H9 (cell line): ENCODE results near the gene MINAR1. TPM values are rescaled to one million over a fixed set of nuclear protein-coding genes. Genes with fewer than 3 reads are reported as not detected.

ENCODE experiments used
- DNase-seq: peaks from one replicate; pipeline ENCODE4 v3.0.0-alpha.2; 2017
- H2AFZ ChIP-seq: one replicate; pipeline ENCODE4 v1.6.1; 2013; ENCODE audit warnings: mild to moderate bottlenecking, low read length, control low read depth, moderate library complexity
- H2AK5ac ChIP-seq: 2 replicates; pipeline ENCODE4 v1.6.1; 2013; ENCODE audit warnings: low read length, control low read depth, mixed read lengths; ENCODE audit not compliant: insufficient read length
- H2BK120ac ChIP-seq: one replicate; pipeline ENCODE4 v1.6.1; 2013; ENCODE audit warnings: low read depth, mild to moderate bottlenecking, low read length, control low read depth, inconsistent platforms; ENCODE audit not compliant: poor library complexity, severe bottlenecking
- H2BK12ac ChIP-seq: 2 replicates; pipeline ENCODE4 v1.6.1; 2013; ENCODE audit warnings: low read length, control low read depth, mixed read lengths, low read depth; ENCODE audit not compliant: insufficient read length
- H2BK15ac ChIP-seq: 2 replicates; pipeline ENCODE4 v1.6.1; 2013; ENCODE audit warnings: low read depth, low read length, control low read depth
- H2BK20ac ChIP-seq: one replicate; pipeline ENCODE4 v1.6.1; 2013; ENCODE audit warnings: low read depth, mild to moderate bottlenecking, low read length, control low read depth, inconsistent platforms; ENCODE audit not compliant: poor library complexity, severe bottlenecking
- H2BK5ac ChIP-seq: 2 replicates; pipeline ENCODE4 v1.6.1; 2013; ENCODE audit warnings: low read length, control low read depth, mixed read lengths; ENCODE audit not compliant: insufficient read length
- H3K14ac ChIP-seq: 2 replicates; pipeline ENCODE4 v1.6.1; 2013; ENCODE audit warnings: low read length, control low read depth; ENCODE audit not compliant: insufficient read depth
- H3K18ac ChIP-seq: 2 replicates; pipeline ENCODE4 v1.6.1; 2013; ENCODE audit warnings: low read depth, mild to moderate bottlenecking, mixed read lengths, low read length, control low read depth; ENCODE audit not compliant: insufficient read length
- H3K23ac ChIP-seq: 2 replicates; pipeline ENCODE4 v1.6.1; 2013; ENCODE audit warnings: low read length, control low read depth, mixed read lengths, low read depth; ENCODE audit not compliant: insufficient read length
- H3K23me2 ChIP-seq: 2 replicates; pipeline ENCODE4 v1.6.1; 2013; ENCODE audit warnings: low read depth, mild to moderate bottlenecking, mixed read lengths, low read length, control low read depth; ENCODE audit not compliant: insufficient read length, poor library complexity, severe bottlenecking
- H3K27ac ChIP-seq: 2 replicates; pipeline ENCODE4 v1.5.1; 2013; ENCODE audit warnings: low read length, control low read depth, mixed read lengths, low read depth; ENCODE audit not compliant: insufficient read length
- H3K27me3 ChIP-seq: 2 replicates; pipeline ENCODE4 v1.6.1; 2013; ENCODE audit warnings: low read length, control low read depth, inconsistent platforms; ENCODE audit not compliant: insufficient read depth
- H3K4ac ChIP-seq: 2 replicates; pipeline ENCODE4 v1.6.1; 2013; ENCODE audit warnings: low read depth, mild to moderate bottlenecking, control low read depth, inconsistent platforms, low read length, moderate library complexity
- H3K4me1 ChIP-seq: 2 replicates; pipeline ENCODE4 v1.6.1; 2013; ENCODE audit warnings: low read length, control low read depth, inconsistent platforms; ENCODE audit not compliant: insufficient read depth
- H3K4me2 ChIP-seq: 2 replicates; pipeline ENCODE4 v1.6.1; 2013; ENCODE audit warnings: low read length, control low read depth, mixed read lengths; ENCODE audit not compliant: insufficient read length, insufficient read depth
- H3K56ac ChIP-seq: 2 replicates; pipeline ENCODE4 v1.6.1; 2013; ENCODE audit warnings: low read depth, mild to moderate bottlenecking, mixed read lengths, low read length, control low read depth; ENCODE audit not compliant: insufficient read length
- H3K79me1 ChIP-seq: 2 replicates; pipeline ENCODE4 v1.6.1; 2013; ENCODE audit warnings: low read depth, mild to moderate bottlenecking, moderate library complexity, low read length, control low read depth, inconsistent platforms; ENCODE audit not compliant: insufficient read depth, poor library complexity, severe bottlenecking
- H3K79me2 ChIP-seq: 2 replicates; pipeline ENCODE4 v1.6.1; 2013; ENCODE audit warnings: low read length, control low read depth, inconsistent platforms; ENCODE audit not compliant: insufficient read depth
- H3K9ac ChIP-seq: 2 replicates; pipeline ENCODE4 v1.6.1; 2013; ENCODE audit warnings: low read length, control low read depth, mixed read lengths; ENCODE audit not compliant: insufficient read length; ENCODE audit errors: extremely low read depth
- H3K9me3 ChIP-seq: one replicate; pipeline ENCODE4 v1.6.1; 2013; ENCODE audit warnings: low read depth, low read length, inconsistent platforms; ENCODE audit not compliant: control insufficient read depth
- H3T11ph ChIP-seq: one replicate; pipeline ENCODE4 v1.6.1; 2013; ENCODE audit warnings: mild to moderate bottlenecking, low read length, control low read depth, inconsistent platforms
- H4K20me1 ChIP-seq: one replicate; pipeline ENCODE4 v1.6.1; 2013; ENCODE audit not compliant: control insufficient read depth, insufficient read length, insufficient read depth
- H4K5ac ChIP-seq: 2 replicates; pipeline ENCODE4 v1.6.1; 2013; ENCODE audit warnings: low read depth, mild to moderate bottlenecking, mixed read lengths, low read length, control low read depth; ENCODE audit not compliant: insufficient read length
- H4K8ac ChIP-seq: replicated peaks from 2 replicates; pipeline ENCODE4 v1.6.1; 2013; ENCODE audit warnings: low read length, control low read depth, mixed read lengths, low read depth; ENCODE audit not compliant: insufficient read length
- H4K91ac ChIP-seq: 2 replicates; pipeline ENCODE4 v1.6.1; 2013; ENCODE audit warnings: low read depth, mild to moderate bottlenecking, moderate library complexity, mixed read lengths, low read length, control low read depth; ENCODE audit not compliant: insufficient read length
- H3K27ac Mint-ChIP-seq, 3 experiments: 2 replicates in 2 of 3; 3 replicates in 1 of 3; pipeline ENCODE4 v1.8.0; 2020 to 2021; ENCODE audit warnings: mixed read lengths in 3 of 3, mild to moderate bottlenecking in 1 of 3, moderate library complexity in 1 of 3
- H3K27me3 Mint-ChIP-seq: 2 replicates; pipeline ENCODE4 v1.8.0; 2021; ENCODE audit warnings: low read depth, mild to moderate bottlenecking, moderate library complexity, mixed read lengths
- H3K36me3 Mint-ChIP-seq, 3 experiments: 2 replicates in 2 of 3; 3 replicates in 1 of 3; pipeline ENCODE4 v1.8.0; 2020 to 2021; ENCODE audit warnings: low read depth in 3 of 3, mixed read lengths in 3 of 3; ENCODE audit not compliant: insufficient read depth in 1 of 3
- H3K4me1 Mint-ChIP-seq, 2 experiments: 2 replicates each; pipeline ENCODE4 v1.8.0; 2020; ENCODE audit warnings: mixed read lengths in 2 of 2
- H3K4me3 Mint-ChIP-seq, 2 experiments: 2 replicates in 1 of 2; 3 replicates in 1 of 2; pipeline ENCODE4 v1.8.0; 2020 to 2021; ENCODE audit warnings: mild to moderate bottlenecking in 2 of 2, mixed read lengths in 2 of 2, moderate library complexity in 1 of 2
- H3K9me3 Mint-ChIP-seq, 2 experiments: 2 replicates in 1 of 2; 3 replicates in 1 of 2; pipeline ENCODE4 v1.8.0; 2020; ENCODE audit warnings: mild to moderate bottlenecking in 2 of 2, mixed read lengths in 2 of 2, moderate library complexity in 1 of 2
- CTCF ChIP-seq: fragments of 200-600 bp; sonication (generic); conservative IDR thresholded peaks from 3 replicates; pipeline ENCODE4 v1.8.0; 2021; ENCODE audit warnings: antibody characterized with exemption, mild to moderate bottlenecking
- WGBS: extraction: QIAGEN DNeasy Blood & Tissue Kit; methylation state at CpG from one replicate; pipeline ENCODE4 v1.1.7; 2013; ENCODE audit warnings: missing lambda C conversion rate, low lambda C conversion rate, mixed read lengths; ENCODE audit not compliant: insufficient read length; ENCODE audit errors: extremely low coverage; 5-methylcytosine and 5-hydroxymethylcytosine counted together
- total RNA-seq: library from RNA; stranded (reverse); gene quantifications from 2 replicates; pipeline ENCODE4 v1.2.1, GENCODE V29; 2021

MINAR1 gene
- total RNA-seq, 1 experiment from 2014 or later, result 0.74 TPM

GRCh38 chr15:79478108-79478507, 46.0 kb downstream of the MINAR1 start:
- Histone ChIP-seq H2AFZ (no peak overlapping the region), H2BK15ac (no peak overlapping the region), H2BK5ac (no peak overlapping the region), H3K18ac (no peak overlapping the region), H3K4ac (no peak overlapping the region), H3K23ac (no peak overlapping the region), H3K4me2 (no peak overlapping the region), H4K20me1 (no peaks in the 10 kb centered on the region), H2BK12ac (no peak overlapping the region), H3K79me2 (no peaks in the 10 kb centered on the region), H2AK5ac (no peak overlapping the region), H3K27me3 (no peaks in the 10 kb centered on the region), H3K9me3 (no peaks in the 10 kb centered on the region), H2BK20ac (no peak overlapping the region), H3K27ac (no peak overlapping the region), H3K56ac (no peak overlapping the region), H4K8ac (no peak overlapping the region), H3T11ph (no peak overlapping the region), H2BK120ac (no peak overlapping the region), H4K91ac (no peak overlapping the region), H3K79me1 (no peaks in the 10 kb centered on the region), H3K23me2 (no peaks in the 10 kb centered on the region), H3K9ac (no peak overlapping the region), H3K14ac (no peak overlapping the region), H4K5ac (no peak overlapping the region), H3K4me1 (no peaks in the 10 kb centered on the region)
- WGBS, result no CpG with 5 or more reads among the region's 7 CpGs
- Mint-ChIP-seq H3K36me3 (no peaks in the 10 kb centered on the region), H3K27me3 (no peaks in the 10 kb centered on the region; the same call in none of the 2 replicates), H3K4me3 (no peak overlapping the region), H3K4me1 (no peaks in the 10 kb centered on the region), H3K9me3 (no peaks in the 10 kb centered on the region), H3K27ac (no peak overlapping the region)
- no peak for TF ChIP-seq CTCF
- no peak for DNase-seq
